Dedifferentiated amniotic fluid mesenchymal stem cell (primary cell): ENCODE results near the gene MAP3K5.

Experiments used
- DNase-seq: peaks from one replicate; pipeline ENCODE4 v3.0.0-alpha.2; 2016; ENCODE audit errors: extremely low spot score

Gene MAP3K5

DNA sequence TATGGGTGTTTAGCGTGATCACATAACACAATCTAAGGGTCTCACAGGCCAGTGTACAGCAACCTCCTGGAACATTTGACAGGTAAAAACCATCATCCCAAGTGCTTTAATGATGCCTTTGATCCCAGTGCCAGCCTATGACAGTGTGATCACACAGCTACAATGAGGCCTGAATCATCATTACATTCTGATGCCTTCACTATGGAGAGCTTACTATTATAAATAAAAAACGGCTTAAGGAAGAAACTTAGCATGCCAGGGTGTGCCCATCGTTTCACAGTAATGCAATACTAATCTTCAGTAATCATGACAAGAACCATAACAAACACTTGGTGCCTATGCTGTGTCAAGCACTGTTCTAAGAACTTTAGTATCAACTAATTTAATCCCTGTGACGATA lies 253.4 kb downstream of the MAP3K5 start:
- DNase-seq, result no peak

DNA sequence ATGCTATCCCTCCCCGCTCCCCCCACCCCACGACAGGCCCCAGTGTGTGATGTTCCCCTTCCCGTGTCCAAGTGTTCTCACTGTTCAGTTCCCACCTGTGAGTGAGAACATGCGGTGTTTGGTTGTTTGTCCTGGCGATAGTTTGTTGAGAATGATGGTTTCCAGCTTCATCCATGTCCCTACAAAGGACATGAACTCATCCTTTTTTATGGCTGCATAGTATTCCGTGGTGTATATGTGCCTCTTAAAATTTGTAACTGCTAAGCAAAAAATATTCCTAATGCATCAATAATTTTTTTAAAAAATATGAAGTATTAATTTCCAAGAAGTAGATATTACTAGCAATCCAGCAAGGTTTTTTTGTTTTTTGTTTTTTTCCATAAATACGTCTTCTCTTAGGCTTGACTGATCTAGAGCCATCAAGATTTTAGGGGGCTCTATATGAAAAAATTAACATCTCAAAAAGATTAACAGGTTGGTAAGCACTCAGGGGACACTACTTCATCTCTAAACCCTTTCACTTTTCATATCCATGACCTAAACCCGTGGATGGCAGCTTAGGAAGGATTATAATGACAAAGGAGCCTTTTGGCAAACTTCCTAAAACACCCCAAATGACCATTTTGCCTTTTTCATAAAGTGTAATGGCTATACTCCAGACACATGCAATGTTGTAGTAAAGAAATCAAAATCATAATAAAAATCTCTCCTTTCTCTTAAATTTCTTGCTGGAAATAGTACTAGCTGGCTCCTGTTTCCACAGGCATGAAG lies 256.2 kb downstream of the MAP3K5 start:
- no peak for DNase-seq

DNA sequence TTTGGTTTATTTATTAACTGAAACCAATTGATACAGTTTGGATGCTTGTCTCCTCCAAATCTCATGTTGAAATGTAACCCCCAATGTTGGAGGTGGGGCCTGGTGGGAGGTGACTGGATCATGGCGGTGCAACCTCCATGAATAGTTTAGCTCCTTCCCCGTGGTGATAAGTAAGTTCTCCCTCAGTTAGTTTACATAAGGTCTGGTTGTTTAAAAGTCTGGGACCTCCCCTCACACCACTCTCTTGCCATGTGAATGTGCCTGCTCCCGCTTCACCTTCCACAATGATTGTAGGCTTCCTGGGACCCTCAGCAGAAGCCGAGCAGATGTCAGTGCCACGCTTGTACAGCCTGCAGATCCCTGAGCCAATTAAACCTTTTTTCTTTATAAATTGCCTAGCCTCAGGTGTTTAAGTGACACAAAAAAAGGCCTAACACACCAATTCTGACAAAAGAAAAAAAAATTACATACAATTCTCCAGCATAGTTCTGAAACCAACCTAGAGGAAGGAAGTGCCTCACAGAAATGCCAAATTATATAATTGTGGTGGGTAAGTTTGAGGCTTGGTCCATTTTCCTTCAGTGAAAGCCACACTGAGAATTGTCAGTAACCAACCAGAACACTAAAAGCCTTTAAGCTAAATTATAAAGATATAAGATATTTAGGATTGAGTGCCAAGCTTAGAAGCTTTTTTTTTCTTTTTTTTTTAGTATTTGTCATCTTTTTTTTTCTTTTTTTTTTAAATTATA lies 257.1 kb downstream of the MAP3K5 start:
- no peak for DNase-seq

DNA sequence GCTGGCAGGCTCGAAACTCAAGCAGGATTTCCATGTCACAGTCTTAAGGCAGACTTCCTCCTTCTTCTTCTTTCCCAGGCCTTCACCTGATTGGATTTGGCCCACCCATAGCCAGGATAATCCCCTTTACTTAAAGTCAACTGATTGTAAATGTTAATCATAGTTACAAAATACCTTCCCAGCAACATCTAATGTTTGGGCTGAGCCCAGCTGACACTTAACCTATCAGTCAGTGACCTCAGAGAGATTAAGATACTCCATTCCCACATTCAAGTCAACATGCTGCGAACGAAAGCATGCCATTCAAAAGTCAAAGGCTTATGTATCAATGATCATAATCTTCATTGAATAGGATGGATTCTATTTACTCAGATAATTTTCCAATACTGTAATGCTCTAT lies 258.0 kb downstream of the MAP3K5 start:
- no peak for DNase-seq

DNA sequence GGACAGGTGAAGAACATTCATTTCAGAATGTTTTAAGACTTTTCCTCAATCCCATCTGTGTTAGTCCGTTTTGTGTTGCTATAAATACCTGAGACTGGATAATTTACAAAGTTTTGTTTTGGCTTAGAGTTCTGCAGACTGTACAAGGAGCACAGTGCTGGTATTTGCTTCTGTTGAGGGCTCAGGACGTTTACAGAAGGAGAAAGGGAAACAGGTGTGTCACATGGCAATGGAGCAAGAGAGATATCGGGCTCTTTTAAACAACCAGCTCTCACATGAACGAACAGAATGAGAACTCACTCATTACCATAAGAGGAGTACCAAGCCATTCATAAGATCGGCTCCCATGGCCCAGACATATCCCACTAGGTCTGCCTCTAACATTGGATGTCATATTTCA lies 258.8 kb downstream of the MAP3K5 start:
- DNase-seq, result no peak

DNA sequence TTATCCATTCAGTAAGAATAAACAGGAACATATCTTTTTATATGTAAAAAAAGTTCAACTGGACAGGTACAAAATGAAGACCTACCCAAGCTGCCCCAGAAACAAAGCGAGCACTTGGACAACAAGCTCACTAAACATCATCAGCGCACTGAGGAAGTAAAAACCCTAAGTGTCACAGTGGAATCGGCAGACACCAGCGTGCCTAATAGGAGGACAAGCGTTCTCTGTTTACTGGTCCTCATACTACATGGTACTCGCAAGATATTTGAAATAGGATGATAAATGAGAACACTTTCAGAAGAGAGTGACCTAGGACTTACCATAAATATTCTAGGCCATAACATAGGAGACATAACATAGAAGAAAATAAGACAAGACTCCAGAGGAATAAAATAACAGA lies 260.2 kb downstream of the MAP3K5 start:
- DNase-seq, result no peak

DNA sequence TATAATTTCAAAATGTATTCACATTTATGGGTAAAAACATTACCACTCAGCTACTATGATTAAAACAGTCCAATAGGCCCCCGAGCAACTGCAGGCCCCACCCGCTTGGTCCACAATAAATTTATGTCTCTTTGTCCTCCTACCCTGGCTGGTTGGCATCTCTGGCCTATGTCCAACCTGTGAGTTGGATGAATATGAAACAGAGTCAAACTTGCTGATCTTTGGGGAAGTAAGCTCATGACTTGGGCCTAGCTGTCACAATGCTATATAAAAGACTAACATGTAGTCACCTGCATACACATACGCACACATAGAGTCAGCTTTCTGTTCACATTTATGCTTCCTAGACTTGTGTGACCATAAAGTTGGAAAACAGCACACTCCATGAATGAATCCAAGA lies 262.6 kb downstream of the MAP3K5 start:
- DNase-seq, result no peak

DNA sequence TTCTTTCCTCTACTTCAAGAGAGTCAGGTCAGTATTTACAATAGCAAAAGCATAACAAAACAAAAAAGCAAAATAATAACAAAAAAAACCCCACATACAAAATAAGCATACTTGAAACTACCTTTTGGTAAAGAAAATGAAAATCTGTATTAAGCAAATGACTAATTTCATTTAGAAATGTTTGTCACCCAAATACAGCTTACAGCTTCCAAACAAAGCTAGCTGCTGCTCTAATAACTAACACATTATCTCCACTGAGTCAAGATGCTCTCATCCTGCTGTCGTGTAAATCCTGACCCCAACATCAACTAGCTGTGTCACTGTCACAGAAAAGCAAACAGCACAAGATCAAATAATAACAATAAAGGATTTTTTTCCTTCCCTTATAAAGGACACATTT lies 263.8 kb downstream of the MAP3K5 start:
- DNase-seq, result no peak

DNA sequence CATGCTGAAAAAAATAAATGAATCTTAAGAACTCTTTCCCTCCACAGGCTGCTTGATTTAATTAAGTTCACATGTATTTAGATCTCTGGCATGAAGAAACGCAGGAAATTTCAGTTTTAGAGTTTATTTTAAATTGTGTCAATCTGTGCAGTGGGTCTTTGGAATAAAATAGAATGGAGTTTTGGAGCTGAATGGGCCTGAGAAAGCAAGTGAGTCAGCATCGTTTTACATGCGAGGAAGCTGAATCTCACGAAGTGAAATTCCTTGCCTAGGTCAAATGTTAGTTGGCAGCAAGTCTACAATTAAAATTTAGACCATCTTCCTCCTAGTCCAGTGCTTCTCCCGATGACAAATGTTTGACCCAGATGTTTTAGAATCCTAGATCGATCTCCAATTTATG lies 264.4 kb downstream of the MAP3K5 start:
- no peak for DNase-seq

DNA sequence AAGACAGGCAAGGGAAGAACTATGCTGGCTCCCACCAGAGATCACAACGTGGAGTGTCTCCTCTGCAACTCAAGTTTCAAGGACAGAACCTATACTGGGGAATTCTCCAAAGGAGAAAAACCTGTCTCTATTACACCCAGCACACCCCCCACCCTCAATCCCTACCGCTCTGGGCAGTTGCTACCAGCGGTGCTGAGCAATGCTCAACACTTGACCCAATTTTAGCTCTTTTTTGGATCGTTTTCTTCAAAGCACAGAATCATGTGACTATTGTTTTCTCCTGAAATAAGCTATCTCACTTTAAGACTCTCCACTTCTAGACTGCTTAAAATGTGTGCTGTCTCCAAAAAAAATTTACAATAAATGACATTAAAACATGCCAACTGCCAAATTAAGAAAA lies 265.3 kb downstream of the MAP3K5 start:
- DNase-seq, result no peak

DNA sequence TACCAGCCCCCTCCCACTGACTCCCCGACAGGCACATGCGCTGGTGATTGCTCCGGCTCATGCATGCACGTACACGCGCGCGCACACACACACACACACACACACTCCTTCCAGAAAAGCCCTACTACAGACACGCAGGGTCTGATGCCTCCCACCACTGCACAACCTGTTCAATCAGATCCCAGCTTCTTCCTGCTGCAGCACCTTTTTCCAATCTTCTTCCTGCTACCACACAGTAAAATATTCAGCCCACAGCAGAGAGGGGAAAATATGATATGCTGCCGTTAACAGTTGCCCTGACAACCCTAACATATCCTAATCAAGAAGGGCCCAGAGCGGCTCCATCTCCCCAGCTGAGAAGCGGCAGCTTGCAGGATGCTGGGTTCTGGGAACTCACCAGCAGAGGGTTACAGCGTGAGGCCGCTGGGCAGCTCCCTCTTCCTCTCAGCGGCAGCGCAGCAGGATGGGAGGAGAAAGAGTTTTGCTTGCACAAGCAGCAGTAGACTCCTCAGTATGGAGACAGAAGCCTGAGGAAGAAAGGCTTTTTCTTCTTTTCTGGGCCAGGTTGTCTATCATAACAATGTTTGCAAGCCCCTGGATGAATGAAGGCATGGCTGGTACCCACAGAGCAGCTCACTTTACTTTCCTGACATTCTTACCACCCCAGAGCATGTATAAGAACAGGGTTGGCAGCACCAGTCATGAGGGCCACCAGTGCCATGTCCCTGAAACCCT lies 265.9 kb downstream of the MAP3K5 start:
- peak; percentile 33 for DNase-seq

DNA sequence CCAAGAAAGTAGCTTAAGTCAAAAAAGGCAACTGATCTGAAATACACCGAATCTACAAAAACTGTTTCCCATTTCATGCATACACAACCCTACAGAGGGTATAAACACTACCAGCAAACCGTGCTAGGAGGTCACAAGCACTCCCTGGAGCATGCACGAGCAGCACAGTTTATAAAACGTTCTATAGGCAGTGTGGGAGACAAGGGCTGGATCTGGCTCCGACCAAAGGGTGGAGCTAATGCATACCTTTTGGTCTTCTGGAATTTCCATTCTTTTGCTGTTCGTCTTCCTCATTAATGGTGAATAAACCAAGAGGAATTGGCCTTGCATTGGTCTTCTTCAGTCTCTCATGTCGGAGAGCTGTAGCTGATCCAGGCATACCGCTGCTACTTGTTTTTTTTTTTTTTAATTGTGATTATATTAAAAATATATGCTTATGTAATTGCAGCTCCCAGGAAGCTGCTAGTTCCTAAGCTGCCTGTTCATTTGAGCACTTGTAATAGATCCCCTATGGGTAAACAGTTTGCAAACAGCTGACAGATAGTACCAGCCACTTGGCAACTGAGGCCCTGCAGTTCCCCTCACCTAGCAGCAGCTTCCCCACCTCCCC lies 266.6 kb downstream of the MAP3K5 start:
- DNase-seq, result no peak

DNA sequence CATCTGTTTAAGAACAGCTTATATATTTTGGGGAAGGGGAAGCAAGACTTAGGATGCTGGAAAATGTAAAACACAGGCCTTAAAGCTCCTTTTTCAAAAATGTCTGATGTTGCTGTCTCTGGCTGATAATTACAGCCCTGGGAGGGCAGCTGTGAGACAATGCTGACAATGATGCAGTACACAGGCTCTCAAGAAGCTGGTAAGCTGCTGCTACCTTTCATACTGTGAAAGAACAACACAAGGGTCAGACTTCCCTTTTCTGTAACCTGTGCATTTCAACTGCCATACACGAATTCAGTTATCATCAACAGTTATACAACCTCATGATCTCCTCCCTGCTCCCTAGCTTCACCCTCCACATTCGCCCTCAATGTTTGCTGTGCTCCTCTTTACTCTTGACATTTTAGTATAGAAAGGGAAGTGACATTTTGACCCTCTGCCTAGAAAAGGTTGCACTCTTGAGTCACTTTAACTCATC lies 267.3 kb downstream of the MAP3K5 start:
- no peak for DNase-seq

DNA sequence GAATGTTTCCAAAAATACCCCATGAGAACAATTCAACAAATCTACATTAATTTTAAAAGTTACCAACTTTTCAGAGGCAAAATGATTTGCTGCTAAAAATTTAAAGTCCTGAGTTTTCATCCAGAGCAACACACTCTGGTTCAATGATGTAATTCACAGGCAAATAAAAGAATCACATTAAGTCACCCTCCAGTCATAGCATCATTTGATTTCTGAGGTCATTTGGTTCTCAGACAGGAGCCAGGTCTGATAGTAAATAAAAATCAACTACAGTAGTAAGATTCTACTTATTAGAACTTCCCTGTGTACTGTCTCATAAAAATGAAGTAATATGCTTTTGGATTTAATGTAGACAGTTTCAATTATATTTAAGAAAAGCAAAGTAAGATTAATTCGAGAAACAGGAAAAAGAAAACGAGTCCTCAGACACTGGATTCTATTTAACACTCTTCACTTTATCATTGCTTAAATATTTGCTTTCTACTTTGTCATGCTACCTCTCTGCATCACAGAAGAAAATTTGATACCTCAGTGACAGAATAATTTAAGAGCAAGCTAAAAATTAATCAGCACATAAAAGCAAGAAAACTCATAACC lies 267.8 kb downstream of the MAP3K5 start:
- DNase-seq, result no peak

DNA sequence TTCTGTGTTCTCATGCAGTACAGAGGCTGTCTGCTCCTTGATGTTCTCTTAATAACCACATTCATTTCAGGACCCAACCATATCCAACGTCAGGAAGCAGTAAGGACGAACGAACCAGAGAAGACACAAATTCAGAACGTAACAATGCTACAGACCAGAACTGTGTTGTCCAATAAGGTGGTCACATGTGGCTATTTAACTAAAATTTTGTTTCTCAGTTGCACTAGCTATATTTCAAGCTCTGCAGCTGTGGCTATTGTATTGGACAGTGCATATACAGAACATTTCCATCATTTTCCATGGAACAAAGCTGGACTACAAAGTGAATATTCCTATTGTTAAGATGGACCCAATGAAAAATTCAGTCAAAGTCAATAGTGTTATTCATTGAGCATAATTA lies 269.1 kb downstream of the MAP3K5 start:
- DNase-seq, result no peak

DNA sequence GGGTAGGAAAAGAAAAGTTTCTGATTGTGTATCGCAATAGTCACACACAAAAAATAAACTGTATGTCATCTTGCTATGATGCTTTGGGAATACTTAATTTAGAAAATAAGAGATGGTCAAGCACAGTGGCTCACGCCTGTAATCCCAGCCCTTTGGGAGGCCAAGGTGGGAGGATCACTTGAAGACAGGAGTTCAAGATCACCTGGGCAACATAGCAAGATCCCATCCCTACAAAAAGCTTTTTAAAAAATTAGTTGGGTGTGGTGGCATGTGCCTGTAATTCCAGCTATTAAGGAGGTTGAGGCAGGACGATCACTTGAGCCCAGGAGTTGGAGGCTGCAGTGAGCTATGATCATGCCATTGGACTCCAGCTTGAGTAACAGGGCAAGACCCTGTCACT lies 269.6 kb downstream of the MAP3K5 start:
- DNase-seq, result no peak

DNA sequence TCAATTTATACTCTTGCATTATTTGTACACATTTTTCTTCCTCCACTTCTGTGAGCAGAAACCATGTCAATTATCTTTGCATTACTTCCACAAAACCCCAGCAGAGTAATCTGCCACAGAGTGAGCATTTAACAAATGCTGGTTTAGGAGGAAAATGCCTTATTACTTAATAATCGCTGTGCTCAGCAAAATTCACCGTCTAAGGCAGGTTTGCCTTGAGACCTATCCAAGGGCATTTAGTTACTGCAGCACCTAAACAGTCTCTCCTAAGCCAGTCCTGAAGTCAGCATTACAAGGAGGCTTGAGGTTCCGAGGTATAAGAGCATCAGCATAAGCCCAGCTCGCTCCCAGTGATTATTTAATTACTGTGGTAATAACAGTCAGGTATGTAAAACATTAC lies 270.4 kb downstream of the MAP3K5 start:
- no peak for DNase-seq

DNA sequence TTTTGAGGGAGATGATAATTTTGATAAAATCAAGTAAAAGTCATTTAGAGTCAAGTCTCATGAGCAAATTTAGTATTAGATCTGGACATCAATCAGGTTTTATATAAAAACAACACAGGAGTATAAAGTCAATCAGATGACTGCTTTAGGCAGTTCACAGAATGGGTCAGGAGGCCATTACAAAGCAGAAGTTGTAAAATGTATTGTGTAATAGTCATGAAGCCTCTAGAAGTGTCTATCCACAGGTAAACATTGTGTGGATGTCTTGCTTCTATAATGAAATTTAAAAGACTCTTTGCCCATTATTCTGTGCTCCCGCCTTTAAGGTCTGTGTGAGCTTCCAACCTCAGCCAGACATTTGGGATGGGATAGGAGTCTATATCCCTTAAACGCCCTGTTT lies 270.9 kb downstream of the MAP3K5 start:
- no peak for DNase-seq

DNA sequence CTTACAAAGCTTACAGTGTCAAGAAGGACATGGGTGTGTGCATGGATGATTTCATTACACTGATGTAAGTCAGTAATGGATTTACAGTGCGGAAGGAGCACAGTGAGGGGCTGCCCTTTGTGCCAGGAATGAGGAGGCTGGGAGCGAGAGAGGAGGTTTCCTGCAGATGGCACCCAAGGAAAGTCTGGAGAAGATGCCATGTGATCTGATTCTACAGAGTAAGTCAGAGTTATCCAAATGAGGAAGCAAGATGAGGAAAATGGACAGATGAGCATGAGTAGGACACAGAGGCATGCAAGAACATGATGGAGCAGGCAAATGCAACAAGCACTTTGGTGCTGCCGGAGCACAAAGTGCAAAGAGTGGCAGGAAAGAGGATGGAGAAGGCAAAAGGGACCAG lies 271.8 kb downstream of the MAP3K5 start:
- DNase-seq, result no peak

DNA sequence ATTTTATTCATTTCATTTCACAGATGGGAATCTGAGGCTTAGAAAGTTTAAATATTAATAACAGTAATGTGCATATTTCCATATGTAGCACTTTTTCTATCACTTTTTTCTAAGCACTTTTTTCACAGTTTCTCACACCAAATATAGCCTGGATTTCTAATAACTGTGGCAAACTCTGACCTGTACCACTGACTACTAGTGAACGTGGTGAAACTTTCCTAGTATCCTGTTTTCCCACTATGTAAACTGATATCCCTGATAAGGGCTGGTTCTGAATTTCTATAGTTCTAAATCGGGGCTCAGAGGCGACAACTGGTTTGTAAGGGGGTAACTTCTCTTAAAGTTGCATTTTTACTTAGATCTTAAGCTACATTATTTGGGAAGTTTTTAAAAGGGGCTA lies 274.7 kb downstream of the MAP3K5 start:
- no peak for DNase-seq

DNA sequence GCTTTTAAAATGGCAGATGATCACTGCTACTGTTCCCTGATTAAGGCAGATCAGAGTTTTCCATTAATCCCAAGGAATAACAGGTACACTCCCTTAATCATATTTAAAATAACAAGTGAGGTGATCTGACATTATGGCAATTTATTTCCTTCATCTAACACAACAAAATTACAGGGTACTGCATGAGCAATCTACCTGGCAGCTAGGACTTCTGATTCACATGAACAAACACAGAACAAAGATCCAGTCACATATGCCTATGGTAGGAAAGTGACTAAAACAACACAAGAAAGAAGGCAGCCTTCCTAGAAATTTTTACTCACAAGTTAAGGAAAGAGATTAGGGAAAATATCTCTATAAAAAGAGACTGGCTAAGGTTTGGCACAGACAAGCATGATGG lies 275.3 kb downstream of the MAP3K5 start:
- DNase-seq, result no peak

DNA sequence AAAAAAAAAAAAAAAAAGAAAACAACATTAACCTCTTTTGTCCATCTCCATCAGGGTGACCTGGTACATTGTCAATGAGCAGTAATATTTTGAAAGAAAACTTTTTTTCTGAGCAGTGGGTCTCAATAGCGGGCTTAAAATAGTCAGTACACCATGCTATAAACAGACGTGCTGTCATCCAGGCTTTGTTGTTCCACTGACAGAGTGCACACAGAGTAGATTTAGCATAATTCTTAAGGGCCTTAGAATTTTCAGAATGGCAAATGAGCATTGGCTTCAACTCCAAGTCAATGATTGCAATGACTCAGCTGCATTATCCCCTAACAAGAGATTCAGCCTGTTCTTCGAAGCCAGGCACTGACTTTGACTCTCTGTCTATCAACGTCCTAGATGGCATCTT lies 277.7 kb downstream of the MAP3K5 start:
- DNase-seq, result no peak
